ENCODE measurements around the gene MYZAP.

The MYZAP gene

DNA sequence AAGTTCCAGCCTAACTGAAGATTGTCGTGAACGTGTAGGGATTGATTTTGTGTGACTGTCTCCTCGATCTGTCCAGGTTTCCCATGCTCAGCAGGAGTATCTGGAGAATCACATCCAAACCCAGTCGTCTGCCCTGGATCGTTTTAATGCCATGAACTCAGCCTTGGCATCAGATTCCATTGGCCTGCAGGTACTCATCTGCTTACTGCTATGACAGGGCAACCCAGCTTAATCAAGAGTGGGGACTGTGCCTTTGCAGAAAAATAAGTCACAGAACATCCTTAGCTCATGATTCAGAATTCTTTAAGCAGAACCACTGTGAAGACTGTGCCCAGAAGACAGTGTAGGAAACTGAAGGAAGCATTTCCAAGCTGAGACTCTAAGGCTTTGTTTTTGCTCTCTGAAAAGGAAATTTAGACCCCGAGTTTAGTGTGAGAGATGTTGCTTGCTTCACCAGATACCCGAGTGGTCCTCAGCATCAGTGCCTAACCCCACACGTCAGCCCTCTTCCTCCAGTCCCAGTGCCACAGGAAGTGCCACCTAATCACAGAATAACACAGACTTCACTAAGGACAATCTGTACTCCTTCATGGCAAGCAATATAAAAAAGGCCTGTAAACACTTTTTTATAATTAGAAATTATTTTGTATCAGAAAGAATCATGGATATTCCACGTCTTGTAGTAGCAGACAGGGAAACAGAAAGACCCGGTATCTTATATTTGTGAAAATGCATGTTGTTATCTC lies 34.2 kb downstream of the MYZAP start:
- no peak for DNase-seq (ENCODE audit: low spot score)
- no peak for FAIRE-seq

DNA sequence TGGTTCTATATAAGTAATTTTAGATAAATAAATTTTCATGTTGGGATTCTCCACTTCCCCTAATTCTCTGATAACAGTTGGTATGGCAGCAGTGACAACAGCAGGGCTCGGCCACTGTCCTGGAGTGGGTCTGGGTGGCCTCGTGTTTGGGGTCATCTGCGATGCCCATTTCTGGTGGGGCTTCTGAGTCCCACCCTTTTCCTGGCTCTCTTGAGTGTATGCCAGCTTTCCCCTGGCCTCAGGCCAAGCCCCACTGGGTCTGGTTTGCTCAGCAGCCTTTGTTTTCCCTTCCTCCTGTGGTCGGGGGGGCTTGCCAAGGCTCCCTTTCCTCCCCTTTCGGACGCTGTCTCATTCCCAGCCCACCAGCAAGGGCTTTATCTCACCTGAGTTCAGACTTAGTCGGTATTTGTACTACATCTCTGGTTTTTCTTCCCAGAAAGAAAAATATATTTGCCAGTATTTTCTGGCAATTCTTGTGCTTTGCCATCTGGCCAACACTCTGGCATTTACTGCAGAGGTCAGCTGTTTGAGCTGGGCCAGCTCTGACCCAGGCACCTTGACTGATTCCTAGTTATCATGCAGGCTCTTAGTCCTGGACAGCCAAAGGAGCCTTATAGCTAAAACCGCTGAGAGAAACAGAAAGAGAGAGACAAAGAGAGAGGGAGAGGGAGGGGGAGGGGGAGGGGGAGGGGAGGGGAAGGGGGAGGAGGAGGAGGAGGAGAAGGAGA lies 35.2 kb downstream of the MYZAP start:
- DNase-seq (ENCODE audit: low spot score): no peak
- no peak for FAIRE-seq

- no peak for DNase-seq (ENCODE audit: low spot score)
- no peak for FAIRE-seq
Observed at GRCh38 chr15:57631386-57632110, 39.8 kb downstream of the MYZAP start.

DNA sequence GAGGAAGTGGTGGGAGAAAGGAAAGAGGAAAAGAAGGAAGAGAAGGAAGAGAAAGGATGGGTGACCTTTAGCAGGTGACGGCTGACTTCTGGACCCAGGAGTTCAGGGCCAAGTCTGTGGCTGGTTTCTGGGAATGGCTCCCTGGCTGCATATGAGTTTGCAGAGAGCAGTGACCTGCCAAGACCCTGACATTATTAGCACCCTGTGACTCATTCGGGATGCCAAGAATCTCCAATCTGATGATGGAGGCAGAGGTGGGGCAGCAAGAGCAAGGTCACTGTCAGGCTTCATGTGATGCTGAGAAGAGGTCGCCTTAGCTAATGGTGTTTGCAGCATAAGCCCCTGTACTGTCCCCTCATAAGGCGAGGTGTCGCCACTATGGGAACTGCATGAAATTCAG lies 42.6 kb downstream of the MYZAP start:
- FAIRE-seq: no peak
- no peak for DNase-seq (ENCODE audit: low spot score)

DNA sequence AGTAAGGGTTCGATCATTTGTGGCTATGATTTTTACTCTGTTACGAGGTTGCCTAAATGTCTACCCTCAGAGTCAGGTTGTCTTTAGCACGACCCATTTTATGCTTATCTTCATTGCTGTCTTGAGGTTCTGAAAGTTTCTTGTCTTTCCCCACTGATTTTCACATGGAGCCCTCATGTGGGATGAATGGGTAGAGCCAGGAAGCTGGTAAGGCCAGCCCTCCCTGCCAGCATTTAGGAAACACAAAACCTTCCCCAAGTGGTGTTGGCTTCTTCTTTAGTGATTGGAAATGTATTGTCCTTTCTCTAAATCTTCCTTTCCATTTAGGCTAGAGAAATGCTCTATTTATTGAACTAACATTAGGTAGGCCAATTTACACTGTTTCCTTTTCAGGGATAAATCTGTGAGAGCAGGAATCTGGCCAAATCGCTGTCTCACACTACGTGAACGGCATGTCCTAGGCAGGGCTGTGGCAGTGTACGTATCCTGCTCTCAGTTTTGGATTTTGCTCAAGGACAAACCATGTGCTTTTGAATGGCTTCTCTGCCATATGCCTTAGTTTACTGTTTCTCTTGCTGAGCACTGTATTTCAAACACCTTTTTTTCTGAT lies 43.7 kb downstream of the MYZAP start:
- FAIRE-seq (no peak), DNase-seq (ENCODE audit: low spot score) (no peak)

- no peak for FAIRE-seq
- DNase-seq (ENCODE audit: low spot score): no peak
Observed at GRCh38 chr15:57637846-57638245, 46.1 kb downstream of the MYZAP start.

DNA sequence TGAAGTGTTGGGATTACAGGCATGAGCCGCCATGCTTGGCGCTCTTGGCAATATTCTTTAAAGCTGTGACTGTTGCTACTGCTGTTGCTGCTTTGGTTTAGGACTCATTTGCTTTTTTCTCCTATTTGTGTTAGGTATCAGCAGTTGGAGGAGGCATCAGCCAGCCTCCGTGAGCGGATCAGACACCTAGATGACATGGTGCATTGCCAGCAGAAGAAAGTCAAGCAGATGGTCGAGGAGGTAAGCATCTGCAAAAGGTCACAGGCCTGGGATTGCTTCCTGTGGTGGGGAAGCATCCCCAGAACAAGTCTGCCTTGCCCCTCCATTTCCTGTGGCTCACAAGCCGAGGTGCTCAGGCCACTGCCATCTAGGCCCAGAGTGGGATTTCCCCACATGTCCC lies 47.6 kb downstream of the MYZAP start:
- FAIRE-seq (no peak), DNase-seq (ENCODE audit: low spot score) (no peak)

- DNase-seq (ENCODE audit: low spot score) (peak; percentile 10), FAIRE-seq (no peak)
Observed at GRCh38 chr15:57640930-57641682, 49.4 kb downstream of the MYZAP start.

DNA sequence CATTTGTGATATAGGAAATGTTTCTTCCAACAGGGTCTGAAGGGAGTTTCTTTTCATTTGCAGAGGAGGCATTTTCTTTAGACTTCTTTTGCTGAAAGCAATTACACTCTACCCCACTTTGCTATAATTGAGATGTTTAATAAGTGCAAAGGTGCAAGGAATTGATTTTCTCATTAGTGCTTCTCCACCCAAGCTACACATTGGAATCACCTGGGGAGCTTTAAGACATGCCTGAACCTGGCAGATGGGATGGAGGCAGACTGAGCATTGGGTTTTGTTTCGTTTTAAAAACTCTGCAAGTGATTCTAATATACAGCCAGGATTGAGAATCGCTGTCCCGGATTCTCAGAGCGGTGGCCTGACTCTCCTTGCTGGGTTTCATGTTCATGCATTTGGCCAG lies 52.1 kb downstream of the MYZAP start:
- no peak for DNase-seq (ENCODE audit: low spot score)
- no peak for FAIRE-seq

- DNase-seq (ENCODE audit: low spot score) (no peak), FAIRE-seq (no peak)
Observed at GRCh38 chr15:57646087-57646486, 54.4 kb downstream of the MYZAP start.

GRCh38 chr15:57647071-57647790 lies 55.5 kb downstream of the MYZAP start:
- DNase-seq (ENCODE audit: low spot score) (no peak), FAIRE-seq (no peak)

DNA sequence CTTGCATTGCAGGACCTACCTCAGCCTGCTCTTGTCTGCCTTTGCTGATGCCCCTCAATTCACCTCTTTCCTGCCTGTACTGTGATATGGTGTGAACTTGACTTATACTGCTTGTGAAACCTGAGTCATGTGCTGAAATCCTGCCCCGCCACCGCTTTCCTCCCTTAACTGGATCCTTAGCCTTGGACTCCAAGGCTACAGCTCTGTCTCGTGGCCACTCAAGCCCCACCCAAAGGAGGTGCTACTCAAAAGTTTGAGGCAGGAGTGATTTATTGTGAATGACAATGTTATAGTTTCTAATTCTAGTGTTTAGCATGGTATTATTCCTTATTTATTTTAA lies 56.1 kb downstream of the MYZAP start:
- no peak for DNase-seq (ENCODE audit: low spot score)
- no peak for FAIRE-seq

DNA sequence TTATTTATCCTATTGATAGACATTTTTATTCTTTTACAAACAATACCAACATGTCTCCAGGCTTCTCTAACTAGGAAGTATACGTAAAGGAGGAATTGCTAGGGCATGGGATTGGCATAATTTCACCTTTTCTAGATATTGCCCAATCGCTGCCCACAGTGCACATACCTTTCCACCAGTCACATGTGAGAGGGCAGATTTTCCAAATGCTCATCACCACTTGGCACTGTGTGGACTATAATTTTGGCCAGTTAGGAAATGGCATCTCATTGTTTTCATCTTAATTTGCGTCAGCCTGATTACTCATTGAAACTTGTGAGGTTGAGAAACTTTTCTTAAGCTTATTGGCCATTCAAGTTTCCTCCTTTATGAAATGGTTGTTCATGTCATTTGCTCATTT lies 57.4 kb downstream of the MYZAP start:
- FAIRE-seq (no peak), DNase-seq (ENCODE audit: low spot score) (no peak)

DNA sequence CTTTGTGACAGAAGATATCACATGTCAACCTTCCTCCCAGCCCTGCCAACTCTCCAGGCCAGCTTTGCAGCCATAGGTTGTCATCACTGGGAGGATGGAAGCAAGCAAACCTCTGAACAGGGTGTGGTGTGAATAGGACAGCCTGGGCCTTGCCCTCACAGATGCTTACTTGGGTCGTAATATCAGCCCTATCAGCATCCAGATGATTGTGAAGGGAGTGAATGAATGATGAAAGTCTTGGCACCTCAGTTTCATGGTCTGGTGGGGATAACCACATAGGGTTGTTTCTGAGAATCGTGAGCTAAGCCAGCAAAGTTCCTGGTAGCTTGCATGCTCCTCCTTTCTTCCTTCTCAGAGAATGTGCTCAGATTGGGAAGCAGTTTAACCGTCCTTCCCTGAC lies 59.7 kb downstream of the MYZAP start:
- DNase-seq (ENCODE audit: low spot score) (no peak), FAIRE-seq (no peak)

- DNase-seq (ENCODE audit: low spot score): no peak
- FAIRE-seq: no peak
Observed at GRCh38 chr15:57652481-57652880, 60.8 kb downstream of the MYZAP start.

GRCh38 chr15:57654153-57654852 lies 62.6 kb downstream of the MYZAP start:
- FAIRE-seq (no peak), DNase-seq (ENCODE audit: low spot score) (no peak)

DNA sequence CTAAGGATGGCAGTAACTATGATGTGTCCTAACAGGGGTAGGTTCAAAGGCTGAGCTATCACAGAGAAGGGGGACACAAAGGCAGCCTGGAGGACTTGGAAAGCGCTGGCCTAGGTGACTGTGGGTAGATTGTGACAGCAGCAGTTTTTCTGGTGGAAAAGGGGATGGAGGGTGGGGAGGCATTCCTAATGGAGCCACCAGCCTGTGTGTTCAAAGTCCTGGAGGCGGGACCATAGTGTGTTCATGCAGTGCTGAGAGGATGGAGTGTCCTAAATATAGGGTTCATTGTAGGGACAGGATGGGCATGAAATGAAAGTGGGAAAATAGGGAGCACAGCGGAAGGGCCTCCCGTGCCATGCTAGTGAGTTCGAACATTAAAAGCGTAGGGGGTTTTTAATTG lies 63.3 kb downstream of the MYZAP start:
- FAIRE-seq (no peak), DNase-seq (ENCODE audit: low spot score) (no peak)

- no peak for DNase-seq (ENCODE audit: low spot score)
- no peak for FAIRE-seq
Observed at GRCh38 chr15:57655809-57656208, 64.1 kb downstream of the MYZAP start.

DNA sequence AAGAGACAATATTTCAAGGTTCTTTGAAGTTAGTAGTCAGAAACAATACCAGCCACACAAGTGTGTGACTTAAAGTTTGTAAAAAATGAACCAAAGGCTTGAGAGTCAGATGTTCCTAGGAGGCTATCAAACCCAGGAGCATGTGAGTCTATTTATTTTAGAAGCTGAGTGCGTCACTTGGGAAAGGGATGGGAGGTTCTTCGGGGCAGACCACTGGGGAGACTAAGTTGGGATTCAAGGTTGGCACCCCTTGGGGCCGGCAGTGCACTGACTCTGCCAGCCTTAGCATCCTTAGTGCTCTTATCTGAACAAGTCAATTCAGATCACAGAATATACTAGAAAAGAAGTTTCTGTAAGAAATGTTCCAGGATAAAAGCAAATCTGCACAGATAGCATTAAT lies 64.7 kb downstream of the MYZAP start:
- FAIRE-seq: no peak
- no peak for DNase-seq (ENCODE audit: low spot score)

DNA sequence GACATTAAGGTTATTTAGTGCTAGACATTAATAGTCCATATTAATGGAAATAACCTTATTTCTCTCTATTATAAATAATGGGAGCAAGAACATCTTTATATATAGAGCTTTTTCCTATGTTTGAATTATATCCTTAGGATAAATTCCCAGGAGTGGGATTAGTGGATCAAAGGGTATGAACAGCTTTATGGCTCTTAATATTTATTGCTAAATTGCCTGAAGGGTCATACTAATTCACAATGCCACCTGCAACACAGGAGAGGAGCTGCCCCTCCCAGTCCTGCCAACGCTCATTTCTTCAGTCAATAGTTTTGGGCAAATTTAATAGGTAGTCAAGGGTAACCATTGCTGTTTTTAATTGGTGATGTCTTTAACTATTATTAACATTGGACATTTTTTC lies 65.9 kb downstream of the MYZAP start:
- no peak for DNase-seq (ENCODE audit: low spot score)
- FAIRE-seq: no peak
